ENCODE data around the gene TTLL9.

- TF ChIP-seq POLR2A (IDR thresholded peaks at IDR 0.05; ENCODE audit: low read depth) (no peak), CTCF (IDR thresholded peaks at IDR 0.05) (no peak), POLR2AphosphoS5 (IDR thresholded peaks at IDR 0.05) (no peak), EP300 (IDR thresholded peaks at IDR 0.05) (no peak)
These were observed 49.9 kb downstream of the TTLL9 start for GRCh38 chr20:31920275-31920855.
